Measurements from ENCODE around the gene ZNF362.

The ZNF362 gene

DNA sequence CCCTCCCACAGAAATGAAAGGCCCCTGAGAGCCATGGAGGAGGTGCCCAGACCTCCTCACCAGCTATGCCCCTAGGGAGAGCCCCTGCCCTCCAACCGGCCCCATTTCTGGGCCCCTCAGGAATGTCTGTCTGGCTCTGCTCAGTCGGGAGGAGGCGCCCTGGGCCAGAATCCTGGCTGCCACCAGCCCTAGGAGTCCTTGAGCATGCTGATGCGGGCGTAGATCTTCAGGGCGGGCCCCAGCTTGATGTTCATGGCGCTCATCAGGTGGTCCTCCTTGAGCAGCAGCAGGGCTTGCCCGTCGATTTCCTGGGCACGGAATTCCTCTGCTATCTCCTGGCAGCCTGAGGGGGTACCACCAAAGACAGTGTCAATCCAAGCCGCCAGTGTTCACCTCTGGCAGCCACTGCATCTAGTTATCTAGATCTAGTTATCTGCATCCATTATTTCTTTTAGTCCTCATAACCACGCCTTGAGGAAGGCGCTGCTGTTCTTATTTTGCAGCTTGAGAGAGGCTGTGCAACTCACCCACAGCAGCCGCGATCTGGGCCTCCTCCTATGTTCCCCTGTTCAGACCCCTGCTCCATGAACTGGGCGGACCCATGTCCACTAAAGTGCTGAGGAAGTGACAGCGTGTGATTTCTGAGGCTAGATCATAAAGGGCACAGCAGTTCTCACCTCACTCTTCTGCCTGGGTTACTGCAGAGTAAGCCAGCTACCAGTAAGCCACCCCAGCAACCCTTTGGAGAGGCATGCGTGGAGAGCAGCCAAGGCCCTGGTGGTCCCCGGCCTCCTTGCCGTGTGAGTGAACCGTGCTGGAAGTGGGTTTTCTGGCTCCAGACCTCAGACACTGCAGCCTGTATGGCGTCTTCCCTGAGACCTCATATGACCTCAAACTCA, 68.6 kb downstream of the ZNF362 start:
- no peaks in the 10 kb centered on the region for H3K27me3 ChIP-seq (replicated peaks; ENCODE audit: control insufficient read depth, insufficient read depth, low read length)
- TF ChIP-seq, protein P1, sequence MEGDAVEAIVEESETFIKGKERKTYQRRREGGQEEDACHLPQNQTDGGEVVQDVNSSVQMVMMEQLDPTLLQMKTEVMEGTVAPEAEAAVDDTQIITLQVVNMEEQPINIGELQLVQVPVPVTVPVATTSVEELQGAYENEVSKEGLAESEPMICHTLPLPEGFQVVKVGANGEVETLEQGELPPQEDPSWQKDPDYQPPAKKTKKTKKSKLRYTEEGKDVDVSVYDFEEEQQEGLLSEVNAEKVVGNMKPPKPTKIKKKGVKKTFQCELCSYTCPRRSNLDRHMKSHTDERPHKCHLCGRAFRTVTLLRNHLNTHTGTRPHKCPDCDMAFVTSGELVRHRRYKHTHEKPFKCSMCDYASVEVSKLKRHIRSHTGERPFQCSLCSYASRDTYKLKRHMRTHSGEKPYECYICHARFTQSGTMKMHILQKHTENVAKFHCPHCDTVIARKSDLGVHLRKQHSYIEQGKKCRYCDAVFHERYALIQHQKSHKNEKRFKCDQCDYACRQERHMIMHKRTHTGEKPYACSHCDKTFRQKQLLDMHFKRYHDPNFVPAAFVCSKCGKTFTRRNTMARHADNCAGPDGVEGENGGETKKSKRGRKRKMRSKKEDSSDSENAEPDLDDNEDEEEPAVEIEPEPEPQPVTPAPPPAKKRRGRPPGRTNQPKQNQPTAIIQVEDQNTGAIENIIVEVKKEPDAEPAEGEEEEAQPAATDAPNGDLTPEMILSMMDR (IDR thresholded peaks at IDR 0.05; ENCODE audit: insufficient read depth, low read length, poor library complexity, severe bottlenecking), result no peak
- H3K4me3 ChIP-seq (replicated peaks; ENCODE audit: low read depth, low read length), result no peak overlapping the region
- H3K36me3 ChIP-seq (ENCODE audit: control insufficient read depth, insufficient read depth, low read length), result peaks cover 19% of the 10 kb centered on the region
- DNase-seq (ENCODE audit: extremely low read depth, insufficient read length), result no peak

DNA sequence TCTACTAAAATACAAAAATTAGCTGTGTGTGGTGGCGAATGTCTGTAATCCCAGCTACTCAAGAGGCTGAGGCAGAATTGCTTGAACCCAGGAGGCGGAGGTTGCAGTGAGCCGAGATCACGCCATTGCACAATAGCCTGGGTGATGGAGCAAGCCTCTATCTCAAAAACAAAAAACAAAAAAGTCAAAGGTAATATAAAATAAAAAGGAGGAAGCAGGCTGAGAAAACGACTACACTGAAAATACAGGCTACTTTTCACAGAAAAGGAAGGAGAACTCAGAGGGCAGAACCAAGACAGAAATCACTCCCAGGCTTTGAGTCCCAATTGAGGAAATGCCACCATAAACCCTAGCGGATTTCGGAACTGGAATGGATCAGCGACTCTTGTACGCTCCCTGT, 70.5 kb downstream of the ZNF362 start:
- Histone ChIP-seq H3K27me3 (replicated peaks; ENCODE audit: control insufficient read depth, insufficient read depth, low read length) (no peaks in the 10 kb centered on the region), H3K36me3 (ENCODE audit: control insufficient read depth, insufficient read depth, low read length) (peaks cover 22% of the 10 kb centered on the region), H3K4me3 (replicated peaks; ENCODE audit: low read depth, low read length) (no peak overlapping the region)
- TF ChIP-seq, protein P1 (IDR thresholded peaks at IDR 0.05; ENCODE audit: insufficient read depth, low read length, poor library complexity, severe bottlenecking), result no peak
- no peak for DNase-seq (ENCODE audit: extremely low read depth, insufficient read length)

DNA sequence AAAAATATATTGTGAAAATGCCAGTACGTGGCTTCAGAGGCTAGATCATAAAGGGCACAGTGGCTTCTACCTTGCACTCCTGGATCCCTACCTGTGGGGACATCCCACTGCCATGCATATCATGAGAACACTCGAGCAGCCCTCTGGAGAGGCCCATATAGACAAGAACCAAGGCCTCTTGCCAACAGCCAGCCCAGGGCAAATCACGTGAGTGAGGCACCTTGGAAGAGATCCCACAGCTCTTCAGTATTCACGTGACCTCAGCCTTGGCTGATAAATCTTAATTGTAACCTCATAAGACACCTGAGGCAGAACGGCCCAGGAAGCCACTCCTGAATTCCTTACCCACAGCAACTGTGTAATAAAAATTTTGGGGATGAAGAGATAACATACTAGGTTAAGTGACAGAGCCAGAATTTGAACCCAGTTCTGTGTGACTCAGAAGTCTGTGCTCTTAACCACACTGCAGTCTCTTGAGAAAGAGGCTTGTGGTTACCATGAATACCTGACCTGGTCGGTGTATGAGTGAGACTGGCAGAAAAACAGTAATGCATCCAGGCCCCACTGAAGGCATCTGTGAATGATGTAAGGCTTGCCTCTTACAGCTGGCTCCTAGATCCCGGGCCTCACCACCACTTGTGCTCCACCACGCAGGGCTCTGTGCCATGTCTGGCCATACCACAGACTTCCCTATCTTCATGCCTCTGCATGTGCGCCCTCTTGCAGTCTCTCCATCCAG, 71.5 kb downstream of the ZNF362 start:
- TF ChIP-seq, protein P1 (IDR thresholded peaks at IDR 0.05; ENCODE audit: insufficient read depth, low read length, poor library complexity, severe bottlenecking), result no peak
- peaks cover 23% of the 10 kb centered on the region for H3K36me3 ChIP-seq (ENCODE audit: control insufficient read depth, insufficient read depth, low read length)
- DNase-seq (ENCODE audit: extremely low read depth, insufficient read length), result no peak
- H3K4me3 ChIP-seq (replicated peaks; ENCODE audit: low read depth, low read length), result no peak overlapping the region
- no peaks in the 10 kb centered on the region for H3K27me3 ChIP-seq (replicated peaks; ENCODE audit: control insufficient read depth, insufficient read depth, low read length)

DNA sequence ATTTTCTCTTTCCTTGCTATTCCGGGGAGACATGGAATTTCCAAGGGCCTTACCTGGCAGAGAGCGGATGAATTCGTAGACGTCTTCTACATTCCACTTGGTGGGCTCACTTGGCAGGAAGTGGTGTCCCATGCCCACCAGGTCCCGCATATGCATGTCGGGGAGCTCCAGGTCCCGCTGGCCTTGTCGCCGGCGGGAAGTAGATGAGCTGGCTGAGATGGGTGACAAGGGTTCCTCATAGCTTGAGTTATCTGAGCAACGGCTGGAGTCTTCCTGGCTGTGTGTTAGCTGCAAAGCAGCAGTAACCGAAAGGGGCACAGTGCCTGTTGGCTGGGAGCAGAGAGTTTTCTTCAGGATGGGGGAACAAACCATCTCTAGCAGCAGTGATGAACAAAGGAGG, 72.5 kb downstream of the ZNF362 start:
- no peaks in the 10 kb centered on the region for H3K27me3 ChIP-seq (replicated peaks; ENCODE audit: control insufficient read depth, insufficient read depth, low read length)
- no peak overlapping the region for H3K4me3 ChIP-seq (replicated peaks; ENCODE audit: low read depth, low read length)
- DNase-seq (ENCODE audit: extremely low read depth, insufficient read length), result no peak
- TF ChIP-seq, protein P1 (IDR thresholded peaks at IDR 0.05; ENCODE audit: insufficient read depth, low read length, poor library complexity, severe bottlenecking), result no peak
- H3K36me3 ChIP-seq (ENCODE audit: control insufficient read depth, insufficient read depth, low read length), result peaks cover 22% of the 10 kb centered on the region

DNA sequence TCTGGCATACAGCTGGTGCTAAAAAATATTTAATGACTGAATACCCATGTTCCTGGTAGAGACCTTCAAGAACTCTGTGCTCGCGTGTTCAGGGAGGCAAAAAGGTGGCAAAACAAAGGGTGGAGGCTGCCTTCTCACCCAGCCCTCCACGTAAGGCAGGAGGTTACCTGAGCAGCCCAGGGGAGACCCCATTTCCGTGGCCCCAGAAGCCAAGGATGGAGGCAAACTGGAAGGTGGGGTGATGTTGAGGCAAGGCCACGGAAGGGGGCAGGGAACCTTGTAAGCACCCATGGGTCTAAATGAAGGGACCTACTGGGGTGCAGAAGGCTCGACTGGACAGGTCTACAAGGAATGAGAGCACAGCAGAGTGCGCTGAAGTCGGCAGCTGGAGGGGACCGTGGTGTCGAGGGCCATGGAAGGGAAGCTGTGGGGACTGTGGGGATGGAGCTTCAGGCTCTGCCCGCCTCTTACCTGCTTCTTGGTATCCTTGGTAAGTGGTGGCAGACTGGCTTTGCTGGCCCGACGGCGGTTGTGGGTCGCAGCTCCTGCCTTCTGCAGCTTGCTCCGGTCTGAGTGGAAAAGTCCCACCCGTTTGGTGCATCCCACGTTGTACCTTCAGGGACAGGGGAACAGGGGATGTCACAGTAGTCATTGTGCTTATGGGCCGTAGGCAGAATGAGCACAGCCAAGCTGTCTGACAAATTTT, 73.5 kb downstream of the ZNF362 start:
- Histone ChIP-seq H3K4me3 (replicated peaks; ENCODE audit: low read depth, low read length) (no peak overlapping the region), H3K27me3 (replicated peaks; ENCODE audit: control insufficient read depth, insufficient read depth, low read length) (no peaks in the 10 kb centered on the region), H3K36me3 (ENCODE audit: control insufficient read depth, insufficient read depth, low read length) (peaks cover 21% of the 10 kb centered on the region)
- TF ChIP-seq, protein P1 (IDR thresholded peaks at IDR 0.05; ENCODE audit: insufficient read depth, low read length, poor library complexity, severe bottlenecking), result no peak
- no peak for DNase-seq (ENCODE audit: extremely low read depth, insufficient read length)

All from GM06990 (cell line).